Small intestine (tissue), 7 donors: ENCODE results near the gene WRNIP1. TPM values are rescaled to one million over a fixed set of nuclear protein-coding genes. Genes with fewer than 3 reads are reported as not detected.
A peak's percentile ranks its signal among the peaks of the same experiment; 100 is the strongest.

Experiments
- DNase-seq, 2 donors: peaks; one replicate each; pipeline versions ENCODE4 v3.0.0 to v3.0.0-alpha.2; 2013
- FAIRE-seq: peaks from 2 replicates; lab custom pipeline; 2012; peaks lifted over from hg19 to GRCh38; lab: Jason Lieb, UNC
- H3K27ac ChIP-seq, 3 donors: one replicate each; pipeline ENCODE4 v1.5.1; 2013; ENCODE audit warnings: low read length in 2 of 3, mild to moderate bottlenecking in 2 of 3, control low read depth in 1 of 3, inconsistent platforms in 1 of 3, low read depth in 1 of 3, moderate library complexity in 1 of 3
- H3K27me3 ChIP-seq, 3 donors: one replicate each; pipeline ENCODE4 v1.6.1; 2013; ENCODE audit warnings: low read length in 3 of 3, inconsistent platforms in 1 of 3; ENCODE audit not compliant: control insufficient read depth in 3 of 3, insufficient read depth in 3 of 3
- H3K36me3 ChIP-seq, 3 donors: one replicate each; pipeline ENCODE4 v1.6.1; 2013; ENCODE audit warnings: low read length in 3 of 3, inconsistent platforms in 1 of 3, low read depth in 1 of 3, mild to moderate bottlenecking in 1 of 3, moderate library complexity in 1 of 3; ENCODE audit not compliant: control insufficient read depth in 3 of 3, insufficient read depth in 2 of 3
- H3K4me1 ChIP-seq, 3 donors: one replicate each; pipeline ENCODE4 v1.6.1; 2013; ENCODE audit warnings: low read length in 2 of 3, inconsistent platforms in 1 of 3, low read depth in 1 of 3, mild to moderate bottlenecking in 1 of 3, moderate library complexity in 1 of 3; ENCODE audit not compliant: control insufficient read depth in 3 of 3, insufficient read depth in 2 of 3
- H3K4me3 ChIP-seq, 3 donors: one replicate each; pipeline ENCODE4 v1.5.1; 2013; ENCODE audit warnings: low read length in 3 of 3, control low read depth in 1 of 3, inconsistent platforms in 1 of 3, low read depth in 1 of 3, mild to moderate bottlenecking in 1 of 3, moderate library complexity in 1 of 3
- H3K9me3 ChIP-seq, 2 donors: one replicate each; pipeline ENCODE4 v1.6.1; 2013; ENCODE audit warnings: low read depth in 1 of 2, low read length in 1 of 2; ENCODE audit not compliant: control insufficient read depth in 2 of 2, insufficient read depth in 1 of 2
- WGBS, 3 donors: extraction: QIAGEN DNeasy Blood & Tissue Kit; methylation state at CpG; one replicate each; pipeline ENCODE4 v1.1.7; 2013; 5-methylcytosine and 5-hydroxymethylcytosine counted together
- polyA plus RNA-seq, 4 donors: library from polyadenylated mRNA; stranded (reverse) in 3 of 4; unstranded in 1 of 4; fragments of 200-250 nt in 3 of 4; fragments of 120-200 nt in 1 of 4; gene quantifications; one replicate each; pipeline versions ENCODE4 v1.2.1 to v1.2.3, GENCODE V29; 2013
- donor health status: healthy with polysubstance abuse.
- donor health status: control.
- donor health status: control.
- donor health status: Bipolar disorder and iron deficiency.
- donor health status: healthy.

Gene WRNIP1
- polyA plus RNA-seq, 4 donors, result 35.1 to 52.2 (median 43.6) TPM

GRCh38 chr6:2826131-2826530 lies 60.9 kb downstream of the WRNIP1 start:
- no peaks in the 10 kb centered on the region for H3K27me3 ChIP-seq
- H3K27ac ChIP-seq, result no peak overlapping the region
- 70 to 82% (median 82%) methylated on average over 2 of the region's 2 CpGs for WGBS, 3 donors
- H3K9me3 ChIP-seq, result no peaks in the 10 kb centered on the region
- no peak overlapping the region for H3K4me3 ChIP-seq
- DNase-seq, result no peak
- H3K36me3 ChIP-seq, result no peaks in the 10 kb centered on the region
- FAIRE-seq, result no peak
- peaks cover 2 to 22% (median 3%) of the 10 kb centered on the region in 3 donors for H3K4me1 ChIP-seq

DNA sequence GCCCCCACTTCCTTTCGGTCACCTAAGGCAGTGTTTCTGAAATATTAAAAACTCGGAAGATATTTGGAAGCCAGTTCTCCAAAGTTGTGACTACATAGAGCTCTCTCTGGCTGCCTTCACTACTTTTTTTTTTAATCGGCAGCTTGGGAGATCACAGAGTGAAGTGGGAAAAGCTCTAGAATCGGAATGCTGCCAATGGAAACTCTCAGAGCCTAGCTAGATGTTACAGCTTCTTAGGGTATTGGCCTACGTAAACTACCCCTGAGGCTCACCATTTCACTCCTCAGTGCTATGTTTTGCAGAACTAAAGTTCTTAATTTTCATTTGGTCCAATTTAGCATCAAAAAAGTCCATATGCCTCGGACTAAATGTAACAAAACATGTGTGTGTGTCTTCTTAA lies 61.9 kb downstream of the WRNIP1 start:
- no peak for DNase-seq
- H3K9me3 ChIP-seq, result no peaks in the 10 kb centered on the region
- peaks cover 0 to 22% (median 2%) of the 10 kb centered on the region in 3 donors for H3K4me1 ChIP-seq
- H3K36me3 ChIP-seq, result peaks cover 0 to 2% (median 1%) of the 10 kb centered on the region in 3 donors
- FAIRE-seq, result no peak
- H3K4me3 ChIP-seq, result no peak overlapping the region
- no peaks in the 10 kb centered on the region for H3K27me3 ChIP-seq
- H3K27ac ChIP-seq, result no peak overlapping the region
- 83 to 93% (median 91%) methylated on average over 6 of the region's 6 CpGs for WGBS, 3 donors

GRCh38 chr6:2828629-2829028 lies 63.4 kb downstream of the WRNIP1 start:
- Histone ChIP-seq H3K4me1 (peaks cover 0 to 14% (median 2%) of the 10 kb centered on the region in 3 donors), H3K36me3 (peaks cover 2 to 8% (median 6%) of the 10 kb centered on the region in 3 donors), H3K9me3 (no peaks in the 10 kb centered on the region), H3K4me3 (no peak overlapping the region), H3K27ac (no peak overlapping the region), H3K27me3 (no peaks in the 10 kb centered on the region)
- DNase-seq (no peak), FAIRE-seq (no peak)
- 87 to 91% (median 89%) methylated on average over 4 of the region's 4 CpGs for WGBS, 3 donors

DNA sequence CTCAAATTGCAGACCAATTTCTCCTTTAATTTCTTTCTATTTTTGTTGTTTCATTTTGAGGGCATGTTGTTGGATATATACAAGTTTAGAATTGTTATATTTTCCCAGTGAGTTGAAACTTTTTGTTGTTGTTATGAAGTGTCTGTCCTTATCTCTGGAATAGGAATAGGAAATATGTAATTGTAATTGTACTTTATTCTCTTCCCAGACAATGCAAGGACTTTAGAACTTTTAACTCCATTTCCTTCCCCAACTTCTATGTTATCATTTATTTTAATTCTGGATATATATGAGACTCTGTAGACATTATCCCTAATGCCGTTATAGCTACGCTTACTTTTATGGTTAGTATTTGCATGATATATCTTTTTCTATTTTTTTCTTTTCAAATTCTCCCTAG lies 64.1 kb downstream of the WRNIP1 start:
- FAIRE-seq (no peak), DNase-seq (no peak)
- no peak overlapping the region for H3K27ac ChIP-seq
- WGBS, 3 donors, result 80 to 86% (median 81%) methylated on average over 2 of the region's 2 CpGs
- H3K9me3 ChIP-seq, result no peaks in the 10 kb centered on the region
- no peak overlapping the region for H3K4me3 ChIP-seq
- H3K27me3 ChIP-seq, result no peaks in the 10 kb centered on the region
- peaks cover 0 to 9% (median 2%) of the 10 kb centered on the region in 3 donors for H3K4me1 ChIP-seq
- peaks cover 3 to 12% (median 8%) of the 10 kb centered on the region in 3 donors for H3K36me3 ChIP-seq

- H3K9me3 ChIP-seq, result no peaks in the 10 kb centered on the region
- H3K27ac ChIP-seq, result peak overlapping the region in 1 of 3 donors; percentile 47
- no peak overlapping the region for H3K4me3 ChIP-seq
- peak in 1 of 2 donors; percentile 40 for DNase-seq
- FAIRE-seq, result no peak
- peaks cover 0 to 5% (median 2%) of the 10 kb centered on the region in 3 donors for H3K4me1 ChIP-seq
- H3K27me3 ChIP-seq, result no peaks in the 10 kb centered on the region
- 17 to 66% (median 48%) methylated on average over 3 of the region's 3 CpGs for whole genome bisulfite sequencing, 3 donors
- H3K36me3 ChIP-seq, result peaks cover 3 to 17% (median 8%) of the 10 kb centered on the region in 3 donors
Measured at GRCh38 chr6:2830183-2830582, 65.0 kb downstream of the WRNIP1 start.

GRCh38 chr6:2831392-2831791 lies 66.2 kb downstream of the WRNIP1 start:
- no peaks in the 10 kb centered on the region for H3K9me3 ChIP-seq
- H3K27ac ChIP-seq, result no peak overlapping the region
- WGBS, 3 donors, result 90 to 94% (median 93%) methylated on average over 2 of the region's 2 CpGs
- DNase-seq (no peak), FAIRE-seq (no peak)
- no peaks in the 10 kb centered on the region for H3K27me3 ChIP-seq
- H3K36me3 ChIP-seq, result peaks cover 6 to 24% (median 15%) of the 10 kb centered on the region in 3 donors
- H3K4me1 ChIP-seq, result peaks cover 0 to 5% (median 2%) of the 10 kb centered on the region in 3 donors
- no peak overlapping the region for H3K4me3 ChIP-seq

- H3K4me3 ChIP-seq, result no peak overlapping the region
- H3K36me3 ChIP-seq, result peaks cover 13 to 26% (median 24%) of the 10 kb centered on the region in 3 donors
- no peak overlapping the region for H3K27ac ChIP-seq
- DNase-seq, result no peak
- FAIRE-seq, result no peak
- no peaks in the 10 kb centered on the region for H3K27me3 ChIP-seq
- H3K9me3 ChIP-seq, result no peaks in the 10 kb centered on the region
- peaks cover 0 to 21% (median 2%) of the 10 kb centered on the region in 3 donors for H3K4me1 ChIP-seq
Measured at GRCh38 chr6:2834262-2834661, 69.1 kb downstream of the WRNIP1 start.
